Astrocyte (in vitro differentiated cells and primary cell): ENCODE measurements around the gene SNAI1. TPM values are rescaled to one million over a fixed set of nuclear protein-coding genes. Genes with fewer than 3 reads are reported as not detected.

Source experiments
- DNase-seq: peaks from one replicate; pipeline ENCODE4 v3.0.0-alpha.2; 2010; ENCODE audit warnings: low read depth
- FAIRE-seq: peaks from 2 replicates; lab custom pipeline; 2011; peaks lifted over from hg19 to GRCh38; lab: Jason Lieb, UNC
- H2AFZ ChIP-seq: 2 replicates; pipeline ENCODE4 v1.6.0; 2012; ENCODE audit warnings: low read depth, low read length, inconsistent platforms
- H3K27ac ChIP-seq: 2 replicates; pipeline ENCODE4 v1.5.1; 2011; ENCODE audit warnings: low read depth, low read length, inconsistent platforms
- H3K27me3 ChIP-seq: 2 replicates; pipeline ENCODE4 v1.6.0; 2011; ENCODE audit warnings: low read length, inconsistent platforms; ENCODE audit not compliant: insufficient read depth
- H3K36me3 ChIP-seq: 2 replicates; pipeline ENCODE4 v1.5.1; 2011; ENCODE audit warnings: low read length, inconsistent platforms; ENCODE audit not compliant: insufficient read depth
- H3K4me1 ChIP-seq: 2 replicates; pipeline ENCODE4 v1.5.1; 2011; ENCODE audit warnings: low read length, inconsistent platforms; ENCODE audit not compliant: insufficient read depth
- H3K4me2 ChIP-seq: 2 replicates; pipeline ENCODE4 v1.6.0; 2012; ENCODE audit warnings: low read length, inconsistent platforms
- H3K4me3 ChIP-seq: 2 replicates; pipeline ENCODE4 v1.5.1; 2011; ENCODE audit warnings: low read depth, mild to moderate bottlenecking, low read length, inconsistent platforms; ENCODE audit not compliant: insufficient read depth
- H3K79me2 ChIP-seq: 2 replicates; pipeline ENCODE4 v1.6.0; 2012; ENCODE audit warnings: mild to moderate bottlenecking, low read length, inconsistent platforms; ENCODE audit not compliant: insufficient read depth
- H3K9ac ChIP-seq: 2 replicates; pipeline ENCODE4 v1.6.0; 2012; ENCODE audit warnings: mild to moderate bottlenecking, low read length, inconsistent platforms
- H3K9me3 ChIP-seq: 2 replicates; pipeline ENCODE4 v1.5.1; 2012; ENCODE audit warnings: low read depth, mild to moderate bottlenecking, low read length, inconsistent platforms; ENCODE audit not compliant: insufficient read depth
- H4K20me1 ChIP-seq: 2 replicates; pipeline ENCODE4 v1.6.0; 2012; ENCODE audit warnings: low read length, inconsistent platforms; ENCODE audit not compliant: insufficient read depth
- H3K27ac Mint-ChIP-seq: one replicate; pipeline ENCODE4 v1.8.0; 2021; ENCODE audit warnings: mild to moderate bottlenecking, mixed read lengths; ENCODE audit not compliant: unreplicated experiment
- H3K27me3 Mint-ChIP-seq: one replicate; pipeline ENCODE4 v1.8.0; 2021; ENCODE audit warnings: low read depth, mixed read lengths; ENCODE audit not compliant: unreplicated experiment
- H3K36me3 Mint-ChIP-seq: one replicate; pipeline ENCODE4 v1.8.0; 2021; ENCODE audit warnings: low read depth, mixed read lengths; ENCODE audit not compliant: unreplicated experiment
- H3K4me1 Mint-ChIP-seq: one replicate; pipeline ENCODE4 v1.8.0; 2021; ENCODE audit warnings: low read depth, mixed read lengths; ENCODE audit not compliant: unreplicated experiment
- H3K4me3 Mint-ChIP-seq: one replicate; pipeline ENCODE4 v1.8.0; 2021; ENCODE audit warnings: mild to moderate bottlenecking, moderate library complexity, mixed read lengths; ENCODE audit not compliant: unreplicated experiment
- H3K9me3 Mint-ChIP-seq: one replicate; pipeline ENCODE4 v1.8.0; 2021; ENCODE audit warnings: mild to moderate bottlenecking, mixed read lengths; ENCODE audit not compliant: unreplicated experiment
- EZH2 ChIP-seq: IDR thresholded peaks from 2 replicates; pipeline ENCODE4 v1.6.1; 2012; ENCODE audit warnings: mild to moderate bottlenecking, low read length, inconsistent platforms; ENCODE audit not compliant: insufficient read depth
- total RNA-seq: library from RNA; stranded (reverse); gene quantifications from 2 replicates; pipeline ENCODE4 v1.2.1, GENCODE V29; 2021
- TF ChIP-seq, protein P1 (sequence below): IDR thresholded peaks from 2 replicates; pipeline ENCODE4 v1.5.1; 2011; ENCODE audit warnings: low read depth, mild to moderate bottlenecking, inconsistent platforms, low read length, moderate library complexity; ENCODE audit not compliant: insufficient read depth

SNAI1 gene
- total RNA-seq, 1 donor from 2014 or later: 9.1 TPM

DNA sequence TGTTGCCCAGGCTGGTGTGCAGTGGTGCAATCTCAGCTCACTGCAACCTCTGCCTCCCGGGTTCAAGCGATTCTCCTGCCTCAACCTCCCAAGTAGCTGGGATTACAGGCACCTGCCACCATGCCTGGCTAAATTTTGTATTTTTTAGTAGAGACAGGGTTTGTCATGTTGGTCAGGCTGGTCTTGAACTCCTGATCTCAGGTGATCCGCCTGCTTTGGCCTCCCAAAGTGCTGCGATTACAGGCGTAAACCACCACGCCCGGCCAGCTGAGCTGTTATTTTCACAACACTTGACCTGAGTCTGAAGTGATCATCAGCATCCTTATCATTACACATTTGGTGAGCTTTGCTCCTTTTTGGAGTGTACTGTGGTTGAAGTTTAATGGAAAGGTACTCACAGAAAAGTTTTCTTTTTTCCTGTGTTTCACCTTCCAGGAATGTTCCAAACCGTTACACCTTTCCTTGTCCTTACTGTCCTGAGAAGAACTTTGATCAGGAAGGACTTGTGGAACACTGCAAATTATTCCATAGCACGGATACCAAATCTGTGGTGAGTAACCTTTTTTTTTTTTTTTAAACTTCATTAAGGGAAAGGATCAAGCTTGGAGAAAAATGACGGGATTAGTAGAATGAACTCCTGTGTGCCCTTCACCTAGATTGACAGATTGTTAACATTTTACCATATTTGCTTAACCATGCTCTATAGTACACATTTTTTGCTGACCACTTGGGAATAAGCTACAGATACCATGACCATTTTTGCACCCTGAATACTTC lies 36.9 kb upstream of the SNAI1 start:
- DNase-seq (no peak), FAIRE-seq (no peak)
- no peaks in the 10 kb centered on the region for H3K9me3 ChIP-seq
- H3K27ac Mint-ChIP-seq: no peak overlapping the region
- H3K27me3 ChIP-seq: no peaks in the 10 kb centered on the region
- no peak overlapping the region for H3K9ac ChIP-seq
- H4K20me1 ChIP-seq: peaks cover 24% of the 10 kb centered on the region
- H3K36me3 ChIP-seq: peaks cover 26% of the 10 kb centered on the region
- H3K4me2 ChIP-seq: no peak overlapping the region
- peaks cover 52% of the 10 kb centered on the region for H3K79me2 ChIP-seq
- H3K9me3 Mint-ChIP-seq: no peaks in the 10 kb centered on the region
- H3K36me3 Mint-ChIP-seq: peaks cover 30% of the 10 kb centered on the region
- TF ChIP-seq, protein P1, sequence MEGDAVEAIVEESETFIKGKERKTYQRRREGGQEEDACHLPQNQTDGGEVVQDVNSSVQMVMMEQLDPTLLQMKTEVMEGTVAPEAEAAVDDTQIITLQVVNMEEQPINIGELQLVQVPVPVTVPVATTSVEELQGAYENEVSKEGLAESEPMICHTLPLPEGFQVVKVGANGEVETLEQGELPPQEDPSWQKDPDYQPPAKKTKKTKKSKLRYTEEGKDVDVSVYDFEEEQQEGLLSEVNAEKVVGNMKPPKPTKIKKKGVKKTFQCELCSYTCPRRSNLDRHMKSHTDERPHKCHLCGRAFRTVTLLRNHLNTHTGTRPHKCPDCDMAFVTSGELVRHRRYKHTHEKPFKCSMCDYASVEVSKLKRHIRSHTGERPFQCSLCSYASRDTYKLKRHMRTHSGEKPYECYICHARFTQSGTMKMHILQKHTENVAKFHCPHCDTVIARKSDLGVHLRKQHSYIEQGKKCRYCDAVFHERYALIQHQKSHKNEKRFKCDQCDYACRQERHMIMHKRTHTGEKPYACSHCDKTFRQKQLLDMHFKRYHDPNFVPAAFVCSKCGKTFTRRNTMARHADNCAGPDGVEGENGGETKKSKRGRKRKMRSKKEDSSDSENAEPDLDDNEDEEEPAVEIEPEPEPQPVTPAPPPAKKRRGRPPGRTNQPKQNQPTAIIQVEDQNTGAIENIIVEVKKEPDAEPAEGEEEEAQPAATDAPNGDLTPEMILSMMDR: no peak
- TF ChIP-seq EZH2: no peak
- H3K4me1 Mint-ChIP-seq: peaks cover 11% of the 10 kb centered on the region
- no peak overlapping the region for H2AFZ ChIP-seq
- H3K27me3 Mint-ChIP-seq: no peaks in the 10 kb centered on the region
- no peak overlapping the region for H3K4me3 ChIP-seq
- H3K4me1 ChIP-seq: peaks cover 27% of the 10 kb centered on the region
- no peak overlapping the region for H3K27ac ChIP-seq
- H3K4me3 Mint-ChIP-seq: no peak overlapping the region

DNA sequence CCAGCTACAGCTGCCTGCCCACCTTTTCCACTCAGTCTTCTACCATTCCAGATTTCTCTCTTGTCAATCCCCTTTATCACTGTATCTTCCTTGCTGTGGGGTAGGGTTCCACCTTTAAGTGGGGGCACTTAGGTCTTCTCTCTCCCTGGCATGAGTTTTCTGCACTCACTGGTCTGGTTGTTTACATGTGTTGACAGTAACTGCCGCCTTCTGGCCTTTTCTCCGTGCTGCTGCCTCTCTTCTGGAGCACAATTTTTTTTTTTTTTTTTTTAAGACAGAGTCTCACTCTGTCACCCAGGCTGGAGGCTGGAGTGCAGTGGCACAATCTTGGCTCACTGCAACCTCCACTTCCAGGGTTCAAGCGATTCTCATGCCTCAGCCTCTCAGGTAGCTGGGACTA lies 34.6 kb upstream of the SNAI1 start:
- Histone ChIP-seq H3K4me1 (peaks cover 41% of the 10 kb centered on the region), H3K9me3 (no peaks in the 10 kb centered on the region), H3K4me2 (peak overlapping the region; percentile 68), H3K9ac (peak overlapping the region; percentile 86), H4K20me1 (peaks cover 7% of the 10 kb centered on the region), H3K36me3 (peaks cover 34% of the 10 kb centered on the region), H3K27me3 (no peaks in the 10 kb centered on the region), H3K27ac (peak overlapping the region; percentile 99), H3K79me2 (peaks cover 40% of the 10 kb centered on the region), H2AFZ (no peak overlapping the region), H3K4me3 (no peak overlapping the region)
- Mint-ChIP-seq H3K27me3 (no peaks in the 10 kb centered on the region), H3K4me3 (peak overlapping the region; percentile 50), H3K4me1 (peaks cover 14% of the 10 kb centered on the region), H3K36me3 (peaks cover 35% of the 10 kb centered on the region), H3K27ac (peak overlapping the region; percentile 92), H3K9me3 (no peaks in the 10 kb centered on the region)
- no peak for FAIRE-seq
- no peak for DNase-seq
- TF ChIP-seq, protein P1: no peak
- no peak for TF ChIP-seq EZH2
